ENCODE results near the gene TSTD2.
A peak's percentile ranks its signal among the peaks of the same experiment; 100 is the strongest.
"Not testable (repeated sequence)": the region's sequence is repeated elsewhere in the genome, so short reads cannot be mapped to it uniquely, and the experiment has no call there.

The TSTD2 gene

DNA sequence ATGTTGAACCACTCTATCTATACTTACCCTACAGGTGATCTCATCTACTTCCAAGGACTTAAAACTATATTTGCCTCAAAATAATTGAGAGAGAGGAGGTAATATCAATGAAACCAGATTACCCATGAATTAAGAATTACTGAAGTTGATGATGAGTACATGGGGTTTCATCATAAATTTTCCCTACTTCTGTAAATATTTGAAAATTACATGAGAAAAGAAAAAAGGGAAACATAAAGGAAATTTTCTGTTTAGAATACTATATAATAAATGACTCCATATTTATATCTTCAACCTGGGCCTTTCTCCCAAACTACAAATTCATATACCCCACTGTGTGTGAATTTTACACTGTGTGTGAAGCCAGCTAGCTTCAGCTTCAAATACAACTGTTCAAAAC lies 2.6 kb downstream of the TSTD2 start:
- DNase-seq: peak in 1 of 2 donors; percentile 20

DNA sequence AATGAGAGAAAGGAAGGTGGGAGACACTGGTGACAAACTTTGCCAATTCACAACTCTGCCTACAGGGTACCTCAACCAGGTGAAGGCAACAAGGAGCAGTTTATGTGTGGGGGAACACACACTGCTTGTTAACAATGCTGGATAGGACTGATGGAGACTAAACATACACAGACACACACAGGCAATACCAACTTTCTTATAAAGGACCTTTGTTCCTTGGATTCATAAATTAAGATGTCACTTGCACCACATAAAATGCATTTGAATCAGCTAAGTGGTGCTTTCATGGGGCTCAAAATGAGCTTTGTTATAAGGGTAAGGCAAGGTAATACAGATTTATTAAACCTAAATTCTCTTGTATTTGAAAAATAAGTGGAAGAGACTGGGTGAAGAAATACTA lies 4.0 kb downstream of the TSTD2 start:
- DNase-seq: no peak

GRCh38 chr9:97628668-97629067 lies 4.5 kb downstream of the TSTD2 start:
- DNase-seq: no peak

DNA sequence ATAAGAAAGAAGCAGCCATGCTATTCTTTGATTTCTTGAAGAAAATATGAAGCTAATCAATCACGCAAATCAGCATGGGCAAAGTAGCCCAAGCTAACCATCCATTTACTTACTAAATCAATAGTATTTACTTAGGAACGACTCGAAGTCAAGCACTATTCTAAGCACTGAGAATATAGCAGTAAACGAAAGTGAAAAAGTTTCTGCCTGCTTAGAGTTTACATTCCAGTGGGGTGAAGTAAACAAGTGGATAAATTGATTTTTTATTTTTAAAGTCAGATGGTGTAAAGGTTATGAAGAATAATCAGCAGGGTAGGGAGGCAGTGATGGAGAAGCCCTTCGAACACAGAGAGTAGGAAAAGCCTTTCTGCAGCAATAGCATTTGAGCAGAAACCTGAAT lies 5.5 kb downstream of the TSTD2 start:
- DNase-seq: no peak

DNA sequence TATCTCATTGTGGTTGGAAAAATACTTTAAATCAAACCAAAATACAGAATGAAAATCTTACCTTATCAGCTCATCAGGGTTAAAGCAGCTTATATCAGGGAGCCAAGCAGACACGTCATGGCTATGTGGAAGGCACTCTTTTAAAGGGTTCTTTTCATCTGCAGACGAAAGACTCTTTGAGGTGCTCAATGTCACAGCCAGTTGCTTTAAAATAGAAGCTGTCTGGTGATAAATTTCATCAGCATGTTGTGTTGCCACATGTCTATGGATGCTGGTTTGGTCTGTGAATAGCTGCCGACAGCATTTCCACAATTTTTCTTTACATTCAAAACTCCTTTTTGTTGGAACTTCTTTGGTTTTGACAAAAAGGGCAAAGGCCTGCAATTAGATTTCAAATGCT lies 7.5 kb downstream of the TSTD2 start:
- DNase-seq: no peak

DNA sequence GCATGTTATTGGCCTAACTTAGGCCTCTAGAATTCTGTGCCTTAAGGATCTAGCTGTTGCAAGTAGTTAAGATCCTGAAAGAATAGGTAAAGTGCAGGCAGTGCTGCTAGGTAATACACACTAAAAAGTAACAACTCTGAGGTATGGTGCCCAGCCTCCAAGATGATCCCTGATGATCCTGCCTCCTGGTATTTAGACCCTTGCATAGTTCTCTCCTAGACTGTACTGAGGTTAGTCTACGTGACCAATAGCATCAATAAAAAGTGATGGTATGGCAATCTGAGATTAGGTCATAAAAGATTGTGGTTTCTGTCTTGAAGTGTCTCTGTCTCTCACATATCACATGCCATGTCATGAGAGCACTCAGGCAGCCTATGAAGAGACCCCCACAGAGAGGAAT lies 9.2 kb downstream of the TSTD2 start:
- no peak for DNase-seq

DNA sequence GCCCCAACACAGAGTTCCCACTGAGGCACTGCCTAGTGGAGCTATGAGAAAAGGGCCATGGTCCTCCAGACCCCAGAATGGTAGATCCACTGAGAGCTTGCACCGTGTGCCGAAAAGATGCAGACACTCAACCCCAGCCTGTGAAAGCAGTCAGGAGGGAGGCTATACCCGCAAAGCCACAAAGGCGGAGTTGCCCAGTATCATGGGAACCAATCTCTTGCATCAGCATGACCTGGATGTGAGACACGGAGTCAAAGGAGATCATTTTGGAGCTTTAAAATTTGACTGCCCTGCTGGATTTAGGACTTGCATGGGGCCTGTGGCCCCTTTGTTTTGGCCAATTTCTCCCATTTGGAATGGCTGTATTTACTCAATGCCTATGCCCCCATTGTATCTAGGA lies 10.7 kb downstream of the TSTD2 start:
- not testable (repeated sequence) for DNase-seq

GRCh38 chr9:97620063-97620462 lies 13.1 kb downstream of the TSTD2 start:
- DNase-seq: not testable (repeated sequence)

DNA sequence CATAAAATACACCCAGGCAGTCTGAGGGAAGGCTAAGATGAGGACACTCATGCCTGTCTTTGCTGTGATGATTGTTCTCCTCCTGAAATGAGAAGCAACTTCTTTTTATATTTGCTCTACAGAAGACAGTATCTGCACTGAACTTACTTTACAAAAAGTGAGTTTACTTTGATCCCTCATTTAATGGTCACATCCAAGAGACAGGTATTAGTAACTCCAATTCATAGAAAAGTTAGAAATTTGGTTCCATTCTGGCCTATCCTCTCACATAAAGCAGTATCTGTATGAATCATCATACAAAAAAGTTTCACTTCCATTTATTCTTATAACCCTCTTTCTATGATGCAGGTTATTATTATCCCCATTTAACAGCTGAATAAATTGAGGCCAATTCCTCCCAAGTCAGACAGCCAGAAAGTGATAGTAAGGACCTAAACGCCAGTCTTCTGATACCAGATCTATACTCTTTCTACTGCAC lies 15.2 kb downstream of the TSTD2 start:
- DNase-seq: no peak

DNA sequence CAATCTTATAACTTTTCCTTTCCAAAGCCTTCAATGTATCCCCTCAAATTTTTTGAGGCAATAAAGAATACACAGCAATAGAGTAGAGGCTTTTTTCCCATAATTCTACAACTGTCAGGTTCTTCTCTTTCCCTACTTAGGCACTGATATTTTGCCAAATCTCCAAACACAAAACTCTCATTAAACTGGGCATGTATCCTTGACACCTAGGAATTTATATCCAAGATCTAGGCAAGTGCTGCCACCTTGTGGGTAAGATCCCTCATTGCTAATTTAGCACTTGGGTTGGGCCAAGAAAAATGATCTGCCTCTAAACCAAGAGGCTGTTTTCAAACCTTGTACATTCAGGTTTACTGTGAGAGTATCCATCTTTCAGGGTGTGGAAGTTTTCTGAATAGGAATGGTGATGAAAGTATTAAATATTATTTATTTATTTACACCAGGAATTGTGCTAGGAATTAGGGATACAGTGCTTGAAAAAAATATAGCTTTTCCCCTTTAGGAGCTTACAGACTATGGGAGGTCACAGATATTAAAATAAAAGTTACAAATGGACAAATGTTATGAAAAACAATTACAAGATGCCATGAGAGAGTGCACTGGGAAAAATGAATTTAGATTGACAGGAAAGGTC lies 17.6 kb downstream of the TSTD2 start:
- DNase-seq: peak; percentile 63 to 79

GRCh38 chr9:97604901-97605645 lies 28.1 kb downstream of the TSTD2 start:
- no peak for DNase-seq

DNA sequence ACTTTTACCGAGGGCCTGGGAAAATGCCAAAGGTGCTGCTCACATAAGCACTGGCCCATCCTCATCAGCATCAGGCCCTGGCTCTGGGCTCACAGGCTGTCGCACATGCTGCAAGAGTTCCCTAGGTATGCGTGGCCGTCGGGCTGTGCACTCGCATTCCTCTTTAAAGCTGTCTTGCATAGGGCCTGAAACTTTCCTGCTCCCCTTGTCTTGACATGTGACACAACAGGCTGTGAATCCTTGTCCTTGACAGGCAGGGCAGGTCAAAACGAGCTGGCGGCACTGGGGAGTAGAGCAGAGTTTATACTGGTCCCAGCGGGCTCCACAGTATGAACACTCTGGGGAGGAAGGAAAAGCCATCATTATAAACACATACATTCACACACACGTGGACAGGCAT lies 30.7 kb downstream of the TSTD2 start:
- no peak for DNase-seq

- DNase-seq: no peak
These were observed 31.8 kb downstream of the TSTD2 start for GRCh38 chr9:97601228-97601898.

DNA sequence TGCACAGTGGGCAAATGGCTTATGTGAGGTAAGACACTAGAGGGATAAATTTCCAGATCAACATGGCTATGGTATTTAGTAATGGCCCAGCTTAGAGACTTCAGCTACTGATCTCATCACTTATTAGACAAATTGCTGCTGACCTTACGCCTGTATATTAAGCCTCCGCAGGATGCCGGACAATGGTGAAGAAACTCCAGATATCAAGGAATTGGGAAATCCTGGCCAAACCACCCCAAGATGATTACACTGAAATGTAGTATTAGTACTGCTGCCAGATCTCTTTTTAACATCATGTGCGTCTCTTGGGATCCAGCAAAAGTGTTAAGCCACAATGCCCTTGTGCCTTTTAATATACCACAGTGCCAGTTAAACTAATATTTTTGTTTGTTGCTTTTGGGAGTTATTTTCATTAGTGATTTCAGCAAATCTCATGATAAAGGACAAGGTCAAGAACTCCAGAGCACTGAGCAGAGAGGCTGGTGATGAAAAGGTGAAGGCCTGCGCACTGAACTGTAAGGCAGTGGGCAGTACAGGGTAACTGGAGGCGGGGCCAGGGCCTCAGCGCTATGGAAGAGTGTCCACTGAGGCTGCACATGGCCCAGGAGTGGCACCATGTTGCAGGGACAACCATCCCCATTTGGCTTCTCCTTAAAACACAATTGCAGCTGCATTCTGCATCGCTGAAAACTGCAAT lies 32.5 kb downstream of the TSTD2 start:
- no peak for DNase-seq

DNA sequence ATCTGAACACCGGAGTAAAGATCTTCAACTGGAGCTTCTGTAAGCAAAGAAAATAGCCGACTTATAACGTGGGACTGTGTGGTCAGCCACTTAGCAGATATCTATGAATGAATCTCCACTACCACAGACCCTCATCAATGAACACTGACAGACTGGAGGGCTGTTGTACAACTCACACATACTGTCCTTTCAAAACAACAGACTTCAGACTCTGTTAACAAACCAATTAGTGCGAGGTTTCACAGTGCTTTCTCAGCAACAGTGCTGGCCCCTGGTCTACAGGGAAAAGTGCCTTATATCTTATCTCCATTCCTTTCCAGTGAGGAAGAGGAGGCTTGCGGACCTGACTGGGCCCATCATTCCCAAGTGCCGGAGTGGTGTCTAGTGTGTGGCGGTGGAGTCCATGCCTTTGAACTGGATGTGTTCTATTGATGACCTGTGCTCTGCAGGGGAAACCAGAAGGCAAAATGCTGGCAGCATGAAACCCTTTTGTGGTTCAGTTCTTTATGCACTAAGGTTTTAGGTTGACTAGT lies 33.8 kb downstream of the TSTD2 start:
- DNase-seq: no peak

- peak; percentile 70 to 79 for DNase-seq
These were observed 34.5 kb downstream of the TSTD2 start for GRCh38 chr9:97598461-97599288.

DNA sequence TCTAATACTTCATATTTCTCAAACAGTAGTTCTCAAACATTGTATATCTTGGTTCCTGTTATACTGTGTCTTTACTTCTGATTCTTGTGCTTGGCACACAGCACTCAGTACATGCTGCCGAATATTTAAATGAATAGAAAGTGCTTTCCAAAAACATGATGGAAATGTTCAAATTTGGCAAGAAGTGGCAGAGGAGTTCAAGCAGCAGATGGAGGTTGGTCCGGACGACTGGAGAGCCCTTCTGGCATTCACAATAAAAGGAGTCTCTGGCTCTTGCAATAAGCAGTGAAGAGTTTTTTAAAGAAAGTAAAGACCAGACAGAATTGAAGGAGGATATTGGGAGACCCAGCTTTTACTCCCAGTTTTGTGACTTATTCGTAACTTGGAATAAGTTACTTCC lies 36.3 kb downstream of the TSTD2 start:
- no peak for DNase-seq

DNA sequence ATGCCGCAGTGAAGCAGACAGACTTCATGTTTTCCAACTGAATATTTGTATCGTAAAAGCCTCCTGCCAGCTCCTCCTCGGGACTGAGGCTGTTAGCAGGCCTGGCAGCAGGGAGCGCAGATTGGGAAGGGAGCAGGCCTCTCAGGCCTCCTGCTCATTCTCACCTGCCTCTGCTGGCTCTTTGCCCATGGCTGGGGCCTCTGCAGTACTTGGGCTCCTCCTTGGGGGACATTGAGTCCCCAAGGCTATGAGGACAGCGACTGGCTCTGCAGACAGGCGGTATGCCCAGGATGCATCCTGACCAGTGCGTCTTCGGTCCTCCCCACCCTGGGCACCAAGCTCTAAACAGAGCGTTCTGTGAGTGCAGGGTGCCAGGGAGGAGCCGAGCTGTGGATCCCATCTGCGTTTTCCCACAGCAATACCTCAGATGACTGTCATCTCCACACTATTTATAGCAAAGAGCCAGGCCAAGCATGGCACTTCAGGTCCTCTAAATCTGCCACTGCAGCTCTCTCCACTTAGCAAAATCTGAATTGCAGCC lies 38.7 kb downstream of the TSTD2 start:
- no peak for DNase-seq

DNA sequence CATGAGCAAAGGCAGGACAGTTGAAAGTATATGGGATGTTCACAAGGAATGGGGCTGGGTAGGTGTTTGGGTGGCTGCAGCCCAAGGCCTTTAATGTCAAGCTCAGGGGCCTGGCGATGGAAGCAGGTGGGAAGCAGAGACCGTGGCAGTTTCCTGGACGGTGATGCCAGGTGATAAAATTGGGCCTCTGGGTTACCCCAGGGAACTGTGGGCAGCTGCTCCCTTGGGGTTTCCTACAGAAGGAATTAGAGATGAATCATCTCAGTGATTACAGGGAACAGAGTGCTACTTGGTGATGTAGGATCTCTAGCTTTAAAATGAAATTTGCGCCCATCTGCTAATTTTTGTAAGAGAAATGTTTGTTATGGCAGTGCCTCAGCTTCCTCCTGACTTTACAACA lies 39.2 kb downstream of the TSTD2 start:
- DNase-seq: no peak

GRCh38 chr9:97592126-97592525 lies 41.0 kb downstream of the TSTD2 start:
- no peak for DNase-seq

GRCh38 chr9:97591535-97591934 lies 41.6 kb downstream of the TSTD2 start:
- DNase-seq: peak in 1 of 2 donors; percentile 8

- DNase-seq: not testable (repeated sequence)
These were observed 46.3 kb downstream of the TSTD2 start for GRCh38 chr9:97586909-97587308.

Measured in inflammatory macrophage (primary cell).